GM18868 (cell line): ENCODE measurements around the gene DYRK2.

ENCODE experiments used
- ATAC-seq: cut with Tn5 transposase; IDR thresholded peaks from one replicate; pipeline ENCODE4 v1.9.1; 2021; ENCODE audit warnings: mild to moderate bottlenecking, moderate library complexity; ENCODE audit not compliant: unreplicated experiment

The DYRK2 gene

GRCh38 chr12:67648521-67649260 lies at the start of gene DYRK2:
Gene DYRK2, plus strand, starts transcription at chr12:67648745. Its CDS starts 389 bp downstream, at chr12:67649134.
- ATAC-seq = peak; percentile 54

GRCh38 chr12:67599691-67600090 lies 48.9 kb upstream of the DYRK2 start:
- no peak for ATAC-seq

GRCh38 chr12:67601126-67601525 lies 47.4 kb upstream of the DYRK2 start:
- ATAC-seq = no peak

- ATAC-seq = no peak
Measured at GRCh38 chr12:67609226-67609870, 39.2 kb upstream of the DYRK2 start.

GRCh38 chr12:67613040-67613439 lies 35.5 kb upstream of the DYRK2 start:
- no peak for ATAC-seq

- no peak for ATAC-seq
Measured at GRCh38 chr12:67617629-67618028, 30.9 kb upstream of the DYRK2 start.

GRCh38 chr12:67618303-67618702 lies 30.2 kb upstream of the DYRK2 start:
- ATAC-seq = no peak

- no peak for ATAC-seq
Measured at GRCh38 chr12:67621112-67621511, 27.4 kb upstream of the DYRK2 start.

GRCh38 chr12:67621926-67622325 lies 26.6 kb upstream of the DYRK2 start:
- ATAC-seq = no peak

GRCh38 chr12:67623259-67623658 lies 25.3 kb upstream of the DYRK2 start:
- ATAC-seq = no peak

GRCh38 chr12:67624355-67624754 lies 24.2 kb upstream of the DYRK2 start:
- no peak for ATAC-seq

GRCh38 chr12:67625004-67625403 lies 23.5 kb upstream of the DYRK2 start:
- ATAC-seq = no peak

GRCh38 chr12:67626156-67626555 lies 22.4 kb upstream of the DYRK2 start:
- no peak for ATAC-seq

- ATAC-seq = peak; percentile 96
Measured at GRCh38 chr12:67630373-67631088, 18.0 kb upstream of the DYRK2 start.

GRCh38 chr12:67632005-67632404 lies 16.5 kb upstream of the DYRK2 start:
- ATAC-seq = no peak

- ATAC-seq = no peak
Measured at GRCh38 chr12:67633024-67633610, 15.4 kb upstream of the DYRK2 start.

GRCh38 chr12:67633708-67634107 lies 14.8 kb upstream of the DYRK2 start:
- ATAC-seq = no peak

- ATAC-seq = no peak
Measured at GRCh38 chr12:67634303-67634761, 14.2 kb upstream of the DYRK2 start.

- no peak for ATAC-seq
Measured at GRCh38 chr12:67637718-67638117, 10.8 kb upstream of the DYRK2 start.

- ATAC-seq = no peak
Measured at GRCh38 chr12:67638694-67639093, 9.9 kb upstream of the DYRK2 start.

- no peak for ATAC-seq
Measured at GRCh38 chr12:67640863-67641262, 7.7 kb upstream of the DYRK2 start.
